A549 treated with Mapracorat at 1 μM for 4 hours (cell line): ENCODE results near the gene GPR62. TPM values are rescaled to one million over a fixed set of nuclear protein-coding genes. Genes with fewer than 3 reads are reported as not detected.

Experiments used
- total RNA-seq: library from RNA; stranded (reverse); fragments of 200-300 nt; extraction: Qiagen RNA extraction; gene quantifications from 5 replicates; pipeline ENCODE4 v1.2.3, GENCODE V29; 2022

Gene GPR62
- not detected in 5 replicates for total RNA-seq

DNA sequence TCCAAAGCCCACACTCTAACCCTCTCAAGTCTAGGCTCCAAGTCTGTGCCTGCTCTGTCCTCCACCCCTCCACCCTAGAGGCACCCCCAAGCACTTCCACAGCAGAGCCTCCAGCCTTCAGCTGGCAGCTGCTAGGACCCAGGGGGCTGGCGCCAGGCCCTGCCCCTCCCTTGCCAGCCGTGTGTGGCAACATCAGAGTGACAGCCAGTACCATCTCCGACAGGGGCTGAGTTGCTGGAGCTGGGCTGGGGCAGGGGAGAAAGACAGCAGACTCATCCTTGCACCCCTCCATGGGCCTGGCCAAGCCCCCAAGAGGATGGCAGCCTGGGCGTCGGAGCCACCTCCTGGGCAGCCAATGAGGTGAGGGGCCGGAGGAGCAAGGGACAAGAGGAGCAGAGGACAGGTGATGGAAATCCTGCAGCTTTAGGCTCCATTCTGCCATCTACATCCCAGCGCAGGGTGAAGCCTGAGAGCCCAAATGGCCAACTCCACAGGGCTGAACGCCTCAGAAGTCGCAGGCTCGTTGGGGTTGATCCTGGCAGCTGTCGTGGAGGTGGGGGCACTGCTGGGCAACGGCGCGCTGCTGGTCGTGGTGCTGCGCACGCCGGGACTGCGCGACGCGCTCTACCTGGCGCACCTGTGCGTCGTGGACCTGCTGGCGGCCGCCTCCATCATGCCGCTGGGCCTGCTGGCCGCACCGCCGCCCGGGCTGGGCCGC lies at the start of gene GPR62:
Gene GPR62, plus strand, starts transcription at position 207 of the 718 bp plus-strand sequence. Its CDS starts 272 bp downstream, at position 479.

DNA sequence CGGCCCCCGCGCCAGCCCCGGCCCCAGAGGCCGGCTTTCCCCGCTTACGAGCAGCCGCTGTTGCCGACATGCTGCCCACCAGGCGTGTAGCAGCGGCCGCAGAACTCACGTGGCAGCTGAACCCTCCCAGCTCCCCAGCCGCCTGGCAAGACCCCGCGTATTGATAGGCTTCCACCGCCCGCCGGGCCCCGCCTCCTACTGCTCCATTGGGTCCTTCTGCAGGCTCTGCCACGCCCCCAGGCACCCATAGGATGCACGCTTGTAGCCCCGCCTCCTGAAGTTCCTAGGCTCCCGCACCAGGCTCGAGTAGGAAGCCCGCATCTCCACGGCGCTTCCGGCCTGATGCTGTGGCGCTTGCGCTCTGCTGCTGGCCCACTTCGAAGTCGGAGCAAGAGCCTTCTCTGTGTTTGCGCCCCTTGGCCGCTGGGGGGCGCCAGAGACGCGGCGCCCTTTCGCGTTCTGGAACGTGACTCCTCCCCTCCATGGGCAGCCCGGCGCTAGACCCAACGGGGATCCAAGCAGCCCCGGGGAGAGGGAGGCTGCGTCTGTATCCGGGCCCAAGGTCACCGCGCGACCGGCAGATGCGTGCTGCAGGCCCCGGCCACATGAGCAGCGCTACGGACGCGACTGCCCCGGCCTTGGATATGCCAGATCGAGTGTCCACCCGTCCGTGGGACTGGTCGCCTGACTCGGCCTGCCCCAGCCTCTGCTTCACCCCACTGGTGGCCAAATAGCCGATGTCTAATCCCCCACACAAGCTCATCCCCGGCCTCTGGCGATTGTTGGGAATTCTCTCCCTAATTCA lies 13.2 kb upstream of the GPR62 start, which contains the start of the genes PARP3 and RRP9:
Gene PARP3, plus strand, starts transcription at position 566 of the 805 bp plus-strand sequence. CDS start 993 bp downstream, outside the sequence.
Gene RRP9, minus strand, starts transcription at position 107 of the 805 bp plus-strand sequence. Its CDS starts 37 bp downstream, at position 70.

GRCh38 chr3:51967384-51968169 lies 12.4 kb downstream of the GPR62 start, which contains the start of gene PCBP4:
PCBP4 (minus strand) TSS chr3:51967454; CDS start chr3:51961240, 6,214 bp downstream.

GRCh38 chr3:51974963-51975851 lies 20.0 kb downstream of the GPR62 start, which contains the start of gene ABHD14A:
ABHD14A (plus strand) TSS chr3:51975064; CDS start chr3:51975136, 72 bp downstream.

DNA sequence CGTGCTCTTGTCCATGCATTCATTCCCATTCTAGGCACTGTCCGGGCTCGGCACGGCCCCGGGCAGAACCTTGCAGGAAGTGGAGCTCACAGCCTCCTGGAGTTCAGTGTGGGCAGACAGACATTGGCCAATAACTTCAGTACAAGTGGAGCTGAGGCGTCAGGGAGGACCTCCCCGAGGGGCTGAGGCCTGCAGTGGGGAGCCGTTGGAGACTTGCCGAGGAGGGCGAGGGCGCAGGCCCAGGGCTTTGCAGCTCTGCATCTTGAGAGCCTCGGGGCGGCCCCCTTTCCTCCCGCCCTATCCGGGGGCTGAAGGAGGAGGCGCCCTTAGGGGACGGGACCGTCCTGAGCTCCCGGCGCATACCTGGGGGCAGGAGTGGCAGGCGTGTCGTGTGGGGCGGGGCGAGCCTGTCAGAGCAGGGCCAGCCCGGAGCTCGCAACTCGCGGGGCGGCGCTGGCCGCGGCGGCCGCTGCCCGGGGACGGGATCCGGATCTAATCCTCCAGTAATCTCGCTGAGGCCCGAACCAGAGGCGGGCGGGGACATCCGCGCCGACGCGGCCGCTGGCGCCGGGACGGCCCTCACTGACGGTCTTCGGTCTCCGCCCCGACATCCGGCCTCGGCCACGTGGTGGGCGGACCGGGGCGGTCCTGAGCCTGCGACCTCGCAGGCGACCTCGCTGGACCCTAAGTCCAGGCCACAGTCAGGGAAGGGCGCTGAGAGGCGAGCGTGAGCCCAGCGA lies 27.8 kb downstream of the GPR62 start, which contains the start of gene ACY1:
Gene ACY1, plus strand, starts transcription at position 698 of the 740 bp plus-strand sequence. CDS start 530 bp downstream, outside the sequence.

DNA sequence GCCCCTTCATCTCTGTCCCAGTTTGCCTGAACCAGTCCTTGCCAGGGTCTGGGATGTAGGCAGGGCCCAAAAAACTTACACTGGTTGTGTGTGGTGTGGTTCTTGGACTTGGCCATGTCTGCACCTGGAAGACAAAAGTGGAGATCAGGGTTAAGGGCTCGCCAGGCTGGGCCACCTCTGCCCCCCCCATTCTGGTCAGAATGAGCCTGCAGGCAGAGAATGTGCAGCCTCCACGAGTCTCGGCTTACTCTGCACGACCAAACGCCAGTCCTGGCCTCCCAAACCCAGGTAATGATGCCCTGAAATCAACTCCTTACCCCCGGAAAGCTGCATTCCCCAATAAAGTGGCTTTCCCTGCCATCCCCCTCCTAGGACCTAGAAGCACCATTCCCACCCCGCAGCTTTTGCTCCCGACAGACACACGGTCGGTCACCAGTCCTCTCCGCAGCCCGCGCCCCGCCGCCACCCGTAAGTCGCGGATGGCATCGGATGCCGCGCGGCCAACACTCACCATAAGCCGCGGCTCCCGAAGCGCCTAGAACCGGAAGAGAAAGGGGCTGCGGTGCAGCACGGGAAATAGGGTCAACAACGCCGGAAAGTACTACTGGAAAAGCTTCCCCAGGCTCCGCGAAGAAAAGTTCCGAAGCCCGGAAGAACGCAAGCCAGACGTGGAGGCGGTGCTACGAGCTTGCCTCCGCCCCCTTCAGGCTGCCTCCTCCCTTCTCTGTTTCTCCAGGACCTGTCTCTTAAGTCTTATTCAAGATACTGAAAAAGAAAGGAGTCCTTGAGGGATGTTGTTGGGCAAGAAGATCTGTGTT lies 40.4 kb downstream of the GPR62 start, which contains the start of gene RPL29:
Gene RPL29, minus strand, starts transcription at position 550 of the 818 bp plus-strand sequence. Its CDS starts 434 bp downstream, at position 116.

Other genes starting within 250 kb of the GPR62 start
- 0.05 to 0.13 TPM in 2 of 5 replicates, not detected in the others for gene GRM2, start 248.3 kb upstream of the GPR62 start, total RNA-seq
- gene IQCF6, start 176.1 kb upstream of the GPR62 start, total RNA-seq, result not detected in 5 replicates
- not detected in 5 replicates for gene IQCF2, start 93.8 kb upstream of the GPR62 start, total RNA-seq
- not detected in 5 replicates for gene IQCF5, start 79.8 kb upstream of the GPR62 start, total RNA-seq
- not detected in 5 replicates for gene IQCF1, start 52.0 kb upstream of the GPR62 start, total RNA-seq
- gene RRP9, start 13.5 kb upstream of the GPR62 start, total RNA-seq, result 36.8 to 50.5 TPM (median 45.0 TPM) in 5 replicates
- gene PARP3, start 13.0 kb upstream of the GPR62 start, total RNA-seq, result 8.0 to 10.6 TPM (median 8.5 TPM) in 5 replicates
- 11.3 to 15.3 TPM (median 13.9 TPM) in 5 replicates for gene PCBP4, start 12.1 kb downstream of the GPR62 start, total RNA-seq
- gene ABHD14B, start 18.7 kb downstream of the GPR62 start, total RNA-seq, result 26.9 to 34.3 TPM (median 33.1 TPM) in 5 replicates
- gene ABHD14A, start 19.7 kb downstream of the GPR62 start, total RNA-seq, result 11.7 to 16.1 TPM (median 14.4 TPM) in 5 replicates
- gene ACY1, start 28.2 kb downstream of the GPR62 start, total RNA-seq, result 24.6 to 30.1 TPM (median 25.9 TPM) in 5 replicates
- gene RPL29, start 40.5 kb downstream of the GPR62 start, total RNA-seq, result 1,285 to 1,543 TPM (median 1,331 TPM) in 5 replicates
- gene DUSP7, start 101.2 kb downstream of the GPR62 start, total RNA-seq, result 19.2 to 22.2 TPM (median 21.6 TPM) in 5 replicates
- 14.6 to 19.0 TPM (median 17.5 TPM) in 5 replicates for gene POC1A, start 199.0 kb downstream of the GPR62 start, total RNA-seq
- 44.1 to 50.3 TPM (median 48.7 TPM) in 5 replicates for gene ALAS1, start 242.8 kb downstream of the GPR62 start, total RNA-seq